GM12878 (cell line): ENCODE data around the gene UBE2QL1. TPM values are rescaled to one million over a fixed set of nuclear protein-coding genes. Genes with fewer than 3 reads are reported as not detected.

ENCODE experiments used
- ATAC-seq: fragments of 200-7000 bp; cut with Tn5 transposase; 3 replicates; pipeline ENCODE4 v1.9.1; 2020; ENCODE audit warnings: mild to moderate bottlenecking, moderate library complexity
- BruUV-seq: library from RNA; stranded (reverse); fragments of 400-500 nt; replicated peaks from 2 replicates; lab custom pipeline; 2021; lab: Mats Ljungman, UMichigan
- CTCF ChIA-PET: fragments of 300-600 bp; sonication (Branson Sonifier 250); formaldehyde crosslinking; extraction: SDS; loops from one replicate; lab custom pipeline; 2021; ENCODE audit warnings: inconsistent platforms; lab: Yijun Ruan, JAX
- POLR2A ChIA-PET: fragments of 350-600 bp; formaldehyde crosslinking; extraction: SDS; loops from one replicate; lab custom pipeline; 2021; ENCODE audit warnings: inconsistent platforms; lab: Charles Lee
- RAD21 ChIA-PET: fragments of 300-600 bp; sonication (Branson Sonifier 250); formaldehyde crosslinking; loops from one replicate; lab custom pipeline; 2023; ENCODE audit warnings: antibody characterized with exemption; ENCODE audit not compliant: unreplicated experiment; lab: Charles Lee
- SMC1A ChIA-PET: fragments of 300-600 bp; sonication (Branson Sonifier 250); formaldehyde crosslinking; loops from one replicate; lab custom pipeline; 2023; ENCODE audit not compliant: unreplicated experiment, uncharacterized antibody; lab: Charles Lee
- DNase-seq: peaks from one replicate; pipeline ENCODE4 v3.0.0-alpha.2; 2011; ENCODE audit warnings: low read depth, low spot score
- FAIRE-seq: peaks from 3 replicates; lab custom pipeline; 2011; peaks lifted over from hg19 to GRCh38; lab: Jason Lieb, UNC
- H2AFZ ChIP-seq: 2 replicates; pipeline ENCODE4 v1.6.0; 2011; ENCODE audit warnings: low read depth, low read length, control low read depth; ENCODE audit not compliant: control insufficient read depth
- H3K27ac ChIP-seq: 2 replicates; pipeline ENCODE4 v1.5.1; 2011; ENCODE audit warnings: control low read depth; ENCODE audit not compliant: control insufficient read depth, insufficient read depth
- H3K27me3 ChIP-seq, 2 experiments: replicated peaks in 1 of 2; 2 replicates each; pipeline versions ENCODE4 v1.6.0 to v1.6.1; 2011; ENCODE audit warnings: low read length in 1 of 2; ENCODE audit not compliant: control insufficient read depth in 2 of 2, insufficient read depth in 2 of 2
- H3K36me3 ChIP-seq, 2 experiments: 2 replicates each; pipeline ENCODE4 v1.5.1; 2011; ENCODE audit warnings: low read length in 1 of 2; ENCODE audit not compliant: control insufficient read depth in 2 of 2, insufficient read depth in 2 of 2
- H3K4me1 ChIP-seq: 2 replicates; pipeline ENCODE4 v1.6.1; 2011; ENCODE audit warnings: mild to moderate bottlenecking, low read length, moderate library complexity, mixed read lengths; ENCODE audit not compliant: control insufficient read depth, insufficient read depth
- H3K4me2 ChIP-seq: 2 replicates; pipeline ENCODE4 v1.6.0; 2011; ENCODE audit warnings: control low read depth; ENCODE audit not compliant: control insufficient read depth, insufficient read depth
- H3K4me3 ChIP-seq: fragments of 200-600 bp; sonication (generic); 2 replicates; pipeline ENCODE4 v1.5.1; 2016
- H3K79me2 ChIP-seq: 2 replicates; pipeline ENCODE4 v1.6.0; 2011; ENCODE audit warnings: low read length; ENCODE audit not compliant: control insufficient read depth, insufficient read depth
- H3K9ac ChIP-seq: 2 replicates; pipeline ENCODE4 v1.8.0; 2011; ENCODE audit warnings: low read length, control low read depth, mixed read lengths; ENCODE audit not compliant: control insufficient read depth, insufficient read depth
- H3K9me3 ChIP-seq: replicated peaks from 3 replicates; pipeline ENCODE4 v1.5.1; 2011; ENCODE audit warnings: mild to moderate bottlenecking, low read length; ENCODE audit not compliant: control insufficient read depth, insufficient read depth
- H4K20me1 ChIP-seq: 2 replicates; pipeline ENCODE4 v1.6.0; 2011; ENCODE audit not compliant: control insufficient read depth, insufficient read depth
- BMI1 ChIP-seq: fragments of 450-650 bp; IDR thresholded peaks from 2 replicates; pipeline ENCODE4 v1.6.1; 2016; ENCODE audit warnings: mild to moderate bottlenecking, moderate library complexity, borderline replicate concordance
- ESRRA ChIP-seq: IDR thresholded peaks from 2 replicates; pipeline ENCODE4 v1.6.1; 2012; ENCODE audit warnings: mild to moderate bottlenecking, low read length, improper control_type of control experiment
- IKZF2 ChIP-seq, 2 experiments: fragments of 450-650 bp; IDR thresholded peaks; 2 replicates each; pipeline ENCODE4 v1.6.1; 2017; ENCODE audit warnings: mild to moderate bottlenecking in 2 of 2, moderate library complexity in 2 of 2
- KAT2A ChIP-seq: conservative IDR thresholded peaks from 2 replicates; pipeline ENCODE4 v1.6.1; 2011; ENCODE audit warnings: low read depth, low read length; ENCODE audit not compliant: control insufficient read depth
- RAD21 ChIP-seq: IDR thresholded peaks from 2 replicates; pipeline ENCODE4 v1.6.1; 2011; ENCODE audit warnings: mild to moderate bottlenecking, low read depth, low read length, moderate library complexity; ENCODE audit not compliant: insufficient read depth
- RAD51 ChIP-seq: fragments of 450-650 bp; IDR thresholded peaks from 2 replicates; pipeline ENCODE4 v1.6.1; 2016; ENCODE audit warnings: moderate library complexity, mild to moderate bottlenecking, inconsistent platforms
- RELA ChIP-seq: fragments of 450-650 bp; IDR thresholded peaks from 2 replicates; pipeline ENCODE4 v1.8.0; 2014; ENCODE audit warnings: borderline replicate concordance; ENCODE audit not compliant: partially characterized antibody
- SIN3A ChIP-seq: IDR thresholded peaks from 2 replicates; pipeline ENCODE4 v1.6.1; 2012; ENCODE audit warnings: low read depth, low read length, improper control_type of control experiment
- SMC3 ChIP-seq: IDR thresholded peaks from 2 replicates; pipeline ENCODE4 v1.6.1; 2011; ENCODE audit warnings: low read length, improper control_type of control experiment, borderline replicate concordance
- SRF ChIP-seq, 2 experiments: IDR thresholded peaks; 2 replicates each; pipeline ENCODE4 v1.6.1; 2011; ENCODE audit warnings: low read depth in 2 of 2, low read length in 2 of 2, mild to moderate bottlenecking in 1 of 2, moderate library complexity in 1 of 2
- TCF12 ChIP-seq: IDR thresholded peaks from 2 replicates; pipeline ENCODE4 v1.6.1; 2011; ENCODE audit warnings: low read depth, mild to moderate bottlenecking, low read length
- TCF7 ChIP-seq: IDR thresholded peaks from 2 replicates; pipeline ENCODE4 v1.6.1; 2014; ENCODE audit warnings: antibody characterized with exemption, borderline replicate concordance
- WGBS: methylation state at CpG from one replicate; pipeline ENCODE4 v1.1.6; 2016; ENCODE audit warnings: low lambda C conversion rate; ENCODE audit not compliant: insufficient replicate concordance, insufficient coverage; ENCODE audit errors: missing lambda C conversion rate; 5-methylcytosine and 5-hydroxymethylcytosine counted together
- in situ Hi-C: fragments of 300-500 bp; cut with MboI; formaldehyde crosslinking; loops from 9 replicates; pipeline ENCODE4 v1.14.3; 2018; ENCODE audit warnings: mixed read lengths
- intact Hi-C: fragments of 100-400 bp; cut with micrococcal nuclease; formaldehyde crosslinking; loops from one replicate; pipeline ENCODE4 v1.14.2; 2022; ENCODE audit not compliant: unreplicated experiment
- polyA plus RNA-seq, 11 experiments: library from polyadenylated mRNA; depleted of rRNA in 4 of 11; unstranded in 6 of 11; stranded (reverse) in 5 of 11; fragments of >200 nt; fragmentation: Nextera tagmentation in 4 of 11; fragmentation: Illumina TruSeq in 1 of 11; extraction: Ambion mirVana in 4 of 11; extraction: Trizol in 1 of 11; gene quantifications; 1 replicate in 1 of 11; 2 replicates in 10 of 11; pipeline versions ENCODE4 v1.2.1 to v1.2.3, GENCODE V29; 2011 to 2016; ENCODE audit warnings: inconsistent platforms in 2 of 11, missing spikeins in 2 of 11, low read depth in 1 of 11
- total RNA-seq, 4 experiments: library from RNA; depleted of rRNA in 3 of 4; stranded (reverse); fragments of >200 nt in 3 of 4; fragmentation: Illumina TruSeq in 1 of 4; extraction: Trizol in 1 of 4; gene quantifications; 2 replicates each; pipeline versions ENCODE4 v1.2.1 to v1.2.3, GENCODE V29; 2013 to 2021
- TF ChIP-seq, protein P1 (sequence below): fragments of 450-650 bp; IDR thresholded peaks from 2 replicates; pipeline ENCODE4 v1.6.1; 2017; ENCODE audit warnings: mild to moderate bottlenecking, moderate library complexity
- TF ChIP-seq, protein P2 (sequence below): fragments of 450-650 bp; IDR thresholded peaks from 2 replicates; pipeline ENCODE4 v1.6.1; 2017; ENCODE audit warnings: mild to moderate bottlenecking, low read depth, inconsistent platforms; ENCODE audit not compliant: poor library complexity, severe bottlenecking

The UBE2QL1 gene
- total and polyA plus RNA-seq, 10 of the 15 experiments (the other 5 are each of a cell fraction or from before 2014, with no cell fraction given): 0.03 to 0.62 (median 0.04) TPM; not detected in 6

DNA sequence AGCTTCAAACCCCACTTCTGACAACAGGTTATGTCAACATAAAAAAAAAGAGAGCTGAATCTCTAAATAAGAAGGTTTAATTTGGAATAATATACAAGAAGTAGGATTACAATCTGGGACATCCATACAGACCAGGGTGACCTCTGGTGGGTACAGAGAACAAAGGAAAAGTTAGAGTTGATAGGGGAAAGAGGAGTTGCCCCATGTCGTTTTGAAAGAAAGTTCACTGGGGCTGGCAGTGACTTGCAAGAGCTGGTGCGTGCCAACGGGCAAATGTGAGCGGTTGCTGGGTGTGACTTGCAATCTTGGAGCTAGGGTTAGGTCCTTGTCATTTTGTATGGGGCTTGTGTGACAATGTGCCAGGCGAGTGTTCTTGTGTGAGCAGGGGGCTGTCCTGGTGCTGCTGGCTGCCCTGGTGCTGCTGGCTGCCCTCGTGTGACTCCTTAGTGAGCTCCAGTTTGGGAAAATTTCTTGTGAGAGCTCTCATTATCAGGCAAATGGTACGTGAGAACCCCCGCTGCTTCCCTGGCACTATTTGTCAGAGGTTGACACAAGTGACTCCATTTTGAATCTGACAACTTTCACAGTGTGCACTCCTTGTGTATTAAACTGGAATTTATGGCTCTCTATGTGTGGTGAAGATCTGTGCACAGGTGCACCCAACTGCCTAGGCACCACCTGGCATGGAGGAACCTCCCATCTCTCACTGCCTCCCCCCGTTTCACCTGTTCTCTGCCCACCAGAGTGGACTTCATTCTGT, 69.8 kb downstream of the UBE2QL1 start (continued):
- TF ChIP-seq TCF7 (no peak), RAD21 (peak; percentile 33), IKZF2 (IDR thresholded peaks at IDR 0.05) (no peak), KAT2A (no peak), RELA (no peak), SMC3 (peak; percentile 11; the same call in 1 of the 2 replicates)
- TF ChIP-seq, protein P1, sequence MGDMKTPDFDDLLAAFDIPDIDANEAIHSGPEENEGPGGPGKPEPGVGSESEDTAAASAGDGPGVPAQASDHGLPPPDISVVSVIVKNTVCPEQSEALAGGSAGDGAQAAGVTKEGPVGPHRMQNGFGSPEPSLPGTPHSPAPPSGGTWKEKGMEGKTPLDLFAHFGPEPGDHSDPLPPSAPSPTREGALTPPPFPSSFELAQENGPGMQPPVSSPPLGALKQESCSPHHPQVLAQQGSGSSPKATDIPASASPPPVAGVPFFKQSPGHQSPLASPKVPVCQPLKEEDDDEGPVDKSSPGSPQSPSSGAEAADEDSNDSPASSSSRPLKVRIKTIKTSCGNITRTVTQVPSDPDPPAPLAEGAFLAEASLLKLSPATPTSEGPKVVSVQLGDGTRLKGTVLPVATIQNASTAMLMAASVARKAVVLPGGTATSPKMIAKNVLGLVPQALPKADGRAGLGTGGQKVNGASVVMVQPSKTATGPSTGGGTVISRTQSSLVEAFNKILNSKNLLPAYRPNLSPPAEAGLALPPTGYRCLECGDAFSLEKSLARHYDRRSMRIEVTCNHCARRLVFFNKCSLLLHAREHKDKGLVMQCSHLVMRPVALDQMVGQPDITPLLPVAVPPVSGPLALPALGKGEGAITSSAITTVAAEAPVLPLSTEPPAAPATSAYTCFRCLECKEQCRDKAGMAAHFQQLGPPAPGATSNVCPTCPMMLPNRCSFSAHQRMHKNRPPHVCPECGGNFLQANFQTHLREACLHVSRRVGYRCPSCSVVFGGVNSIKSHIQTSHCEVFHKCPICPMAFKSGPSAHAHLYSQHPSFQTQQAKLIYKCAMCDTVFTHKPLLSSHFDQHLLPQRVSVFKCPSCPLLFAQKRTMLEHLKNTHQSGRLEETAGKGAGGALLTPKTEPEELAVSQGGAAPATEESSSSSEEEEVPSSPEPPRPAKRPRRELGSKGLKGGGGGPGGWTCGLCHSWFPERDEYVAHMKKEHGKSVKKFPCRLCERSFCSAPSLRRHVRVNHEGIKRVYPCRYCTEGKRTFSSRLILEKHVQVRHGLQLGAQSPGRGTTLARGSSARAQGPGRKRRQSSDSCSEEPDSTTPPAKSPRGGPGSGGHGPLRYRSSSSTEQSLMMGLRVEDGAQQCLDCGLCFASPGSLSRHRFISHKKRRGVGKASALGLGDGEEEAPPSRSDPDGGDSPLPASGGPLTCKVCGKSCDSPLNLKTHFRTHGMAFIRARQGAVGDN: peak; percentile 56; the same call in 1 of the 2 replicates
- TF ChIP-seq, all 136 proteins: peak for 4

DNA sequence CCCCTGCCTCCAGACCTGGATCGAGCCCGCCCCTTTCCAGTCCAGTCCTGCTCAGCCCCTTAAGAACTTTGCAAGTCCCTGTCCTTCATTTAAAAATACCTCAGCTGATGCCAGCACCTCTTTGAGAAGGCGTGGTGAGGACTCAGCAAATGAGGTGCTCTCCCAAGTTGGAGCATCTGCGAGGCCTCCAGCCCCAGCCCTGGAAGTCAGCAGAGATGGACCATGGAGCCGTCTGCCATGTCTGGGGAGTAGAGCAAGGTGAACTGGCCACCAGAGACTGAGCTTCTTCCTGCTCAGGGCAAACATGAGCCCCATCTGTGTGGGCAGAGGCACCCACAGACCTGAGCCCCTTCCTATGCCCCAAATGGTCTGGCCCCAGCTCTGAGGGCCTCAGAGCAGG, 71.5 kb downstream of the UBE2QL1 start:
- CTCF ChIA-PET: no interaction called here
- 44% methylated on average over 5 of the region's 5 CpGs for WGBS
- Histone ChIP-seq H3K9me3 (no peaks in the 10 kb centered on the region; the same call in 2 of the 3 replicates), H3K9ac (no peak overlapping the region), H3K36me3 (no peaks in the 10 kb centered on the region), H3K27ac (no peak overlapping the region), H3K27me3 (peaks cover 0 to 4% of the 10 kb centered on the region in 2 experiments; a peak in 2 of 4 replicates), H2AFZ (no peak overlapping the region), H3K4me1 (no peaks in the 10 kb centered on the region), H3K4me2 (no peak overlapping the region), H3K79me2 (no peaks in the 10 kb centered on the region), H4K20me1 (no peaks in the 10 kb centered on the region), H3K4me3 (no peak overlapping the region)
- intact Hi-C loops (no loop called here), in situ Hi-C loops (no loop called here)
- no TSS peak for BruUV-seq
- no peak for DNase-seq
- RAD21 ChIA-PET: no interaction called here
- SMC1A ChIA-PET: interaction anchor here (1.6 kb wide), 1 partner anchor 68 kb away, joined by 3 read pairs; no protein-coding TSS in a partner anchor
- FAIRE-seq: no peak
- POLR2A ChIA-PET: no interaction called here
- ATAC-seq: no peak
- TF ChIP-seq IKZF2 (IDR thresholded peaks at IDR 0.05): no peak
- no peak for TF ChIP-seq ESRRA
- no peak for TF ChIP-seq SRF (IDR thresholded peaks at IDR 0.05; ENCODE audit: low read depth in 2 of 2, low read length in 2 of 2)
- TF ChIP-seq SIN3A: no peak
- no peak for TF ChIP-seq KAT2A
- no peak for TF ChIP-seq RAD51
- no peak for TF ChIP-seq BMI1
- TF ChIP-seq TCF12: no peak
- TF ChIP-seq, protein P2, sequence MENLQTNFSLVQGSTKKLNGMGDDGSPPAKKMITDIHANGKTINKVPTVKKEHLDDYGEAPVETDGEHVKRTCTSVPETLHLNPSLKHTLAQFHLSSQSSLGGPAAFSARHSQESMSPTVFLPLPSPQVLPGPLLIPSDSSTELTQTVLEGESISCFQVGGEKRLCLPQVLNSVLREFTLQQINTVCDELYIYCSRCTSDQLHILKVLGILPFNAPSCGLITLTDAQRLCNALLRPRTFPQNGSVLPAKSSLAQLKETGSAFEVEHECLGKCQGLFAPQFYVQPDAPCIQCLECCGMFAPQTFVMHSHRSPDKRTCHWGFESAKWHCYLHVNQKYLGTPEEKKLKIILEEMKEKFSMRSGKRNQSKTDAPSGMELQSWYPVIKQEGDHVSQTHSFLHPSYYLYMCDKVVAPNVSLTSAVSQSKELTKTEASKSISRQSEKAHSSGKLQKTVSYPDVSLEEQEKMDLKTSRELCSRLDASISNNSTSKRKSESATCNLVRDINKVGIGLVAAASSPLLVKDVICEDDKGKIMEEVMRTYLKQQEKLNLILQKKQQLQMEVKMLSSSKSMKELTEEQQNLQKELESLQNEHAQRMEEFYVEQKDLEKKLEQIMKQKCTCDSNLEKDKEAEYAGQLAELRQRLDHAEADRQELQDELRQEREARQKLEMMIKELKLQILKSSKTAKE: no peak
